HG03439 (cell line): ENCODE data around the gene GALNT11.

ENCODE experiments used
- ATAC-seq: cut with Tn5 transposase; IDR thresholded peaks from one replicate; pipeline ENCODE4 v1.9.1; 2021; ENCODE audit warnings: mild to moderate bottlenecking, moderate library complexity; ENCODE audit not compliant: unreplicated experiment

Gene GALNT11

GRCh38 chr7:152115021-152115718, 89.7 kb downstream of the GALNT11 start:
- ATAC-seq: no peak

- ATAC-seq: no peak
Observed at GRCh38 chr7:152117356-152117755, 91.9 kb downstream of the GALNT11 start.

GRCh38 chr7:152120210-152120609, 94.7 kb downstream of the GALNT11 start:
- no peak for ATAC-seq

GRCh38 chr7:152120776-152121175, 95.3 kb downstream of the GALNT11 start:
- no peak for ATAC-seq

GRCh38 chr7:152121432-152121831, 96.0 kb downstream of the GALNT11 start:
- no peak for ATAC-seq

- no peak for ATAC-seq
Observed at GRCh38 chr7:152122540-152122939, 97.1 kb downstream of the GALNT11 start.

GRCh38 chr7:152126741-152127140, 101.3 kb downstream of the GALNT11 start:
- no peak for ATAC-seq

GRCh38 chr7:152127229-152127628, 101.8 kb downstream of the GALNT11 start:
- no peak for ATAC-seq

- no peak for ATAC-seq
Observed at GRCh38 chr7:152128252-152128651, 102.8 kb downstream of the GALNT11 start.

- ATAC-seq: no peak
Observed at GRCh38 chr7:152128741-152129461, 103.4 kb downstream of the GALNT11 start.

- ATAC-seq: no peak
Observed at GRCh38 chr7:152129682-152130081, 104.2 kb downstream of the GALNT11 start.

GRCh38 chr7:152130658-152131590, 105.5 kb downstream of the GALNT11 start:
- no peak for ATAC-seq

GRCh38 chr7:152131981-152132494, 106.6 kb downstream of the GALNT11 start:
- no peak for ATAC-seq

GRCh38 chr7:152132812-152133211, 107.3 kb downstream of the GALNT11 start:
- no peak for ATAC-seq

GRCh38 chr7:152133804-152134203, 108.3 kb downstream of the GALNT11 start:
- no peak for ATAC-seq

GRCh38 chr7:152136686-152137085, 111.2 kb downstream of the GALNT11 start:
- no peak for ATAC-seq

GRCh38 chr7:152137476-152138025, 112.1 kb downstream of the GALNT11 start:
- no peak for ATAC-seq

GRCh38 chr7:152140067-152140466, 114.6 kb downstream of the GALNT11 start:
- no peak for ATAC-seq

- no peak for ATAC-seq
Observed at GRCh38 chr7:152140560-152140959, 115.1 kb downstream of the GALNT11 start.

GRCh38 chr7:152142976-152143595, 117.6 kb downstream of the GALNT11 start:
- ATAC-seq: no peak
